GM18526 (cell line): ENCODE measurements around the gene TNPO3.

Experiments used
- POLR2A ChIP-seq: IDR thresholded peaks from 3 replicates; pipeline ENCODE4 v1.6.1; 2011; ENCODE audit not compliant: insufficient read length; ENCODE audit errors: extremely low read depth

TNPO3 gene

GRCh38 chr7:128928882-128929788 lies 125.8 kb downstream of the TNPO3 start:
- no peak for TF ChIP-seq POLR2A

GRCh38 chr7:128928159-128928813 lies 126.6 kb downstream of the TNPO3 start:
- TF ChIP-seq POLR2A = no peak

- TF ChIP-seq POLR2A = no peak
Measured at GRCh38 chr7:128924707-128925588, 130.0 kb downstream of the TNPO3 start.

- TF ChIP-seq POLR2A = no peak
Measured at GRCh38 chr7:128923411-128923800, 131.5 kb downstream of the TNPO3 start.

GRCh38 chr7:128922496-128923410 lies 132.2 kb downstream of the TNPO3 start:
- TF ChIP-seq POLR2A = no peak

GRCh38 chr7:128921866-128922440 lies 133.0 kb downstream of the TNPO3 start:
- TF ChIP-seq POLR2A = no peak

- TF ChIP-seq POLR2A = no peak
Measured at GRCh38 chr7:128920913-128921582, 133.9 kb downstream of the TNPO3 start.

GRCh38 chr7:128919881-128920799 lies 134.8 kb downstream of the TNPO3 start:
- no peak for TF ChIP-seq POLR2A

- no peak for TF ChIP-seq POLR2A
Measured at GRCh38 chr7:128919241-128919640, 135.7 kb downstream of the TNPO3 start.

- TF ChIP-seq POLR2A = no peak
Measured at GRCh38 chr7:128918016-128918665, 136.8 kb downstream of the TNPO3 start.

GRCh38 chr7:128917122-128917521 lies 137.8 kb downstream of the TNPO3 start:
- no peak for TF ChIP-seq POLR2A

- TF ChIP-seq POLR2A = no peak
Measured at GRCh38 chr7:128916643-128916915, 138.3 kb downstream of the TNPO3 start.

- TF ChIP-seq POLR2A = no peak
Measured at GRCh38 chr7:128915841-128916642, 138.9 kb downstream of the TNPO3 start.
